PC-3 (cell line): ENCODE measurements around the gene CDCA8. TPM values are rescaled to one million over a fixed set of nuclear protein-coding genes. Genes with fewer than 3 reads are reported as not detected.

Experiments used
- ATAC-seq: fragments of 200-7000 bp; cut with Tn5 transposase; 2 replicates; pipeline ENCODE4 v1.9.1; 2020; ENCODE audit warnings: mild to moderate bottlenecking, moderate library complexity
- BruUV-seq: library from RNA; stranded (reverse); fragments of 400-500 nt; replicated peaks from 2 replicates; lab custom pipeline; 2021; lab: Mats Ljungman, UMichigan
- CTCF ChIA-PET: fragments of 300-600 bp; sonication (Branson Sonifier 250); formaldehyde crosslinking; loops from one replicate; lab custom pipeline; 2022; ENCODE audit warnings: antibody characterized with exemption; lab: Charles Lee
- POLR2A ChIA-PET: fragments of 300-600 bp; sonication (Branson Sonifier 250); formaldehyde crosslinking; loops from one replicate; lab custom pipeline; 2022; ENCODE audit warnings: antibody characterized with exemption; ENCODE audit not compliant: unreplicated experiment; lab: Charles Lee
- DNase-seq: peaks from one replicate; pipeline ENCODE4 v3.0.0-alpha.2; 2015
- H2AFZ ChIP-seq: fragments of 300-600 bp; sonication (generic); 2 replicates; pipeline ENCODE4 v1.6.0; 2016; ENCODE audit warnings: antibody characterized with exemption, low read length
- H3F3A ChIP-seq: fragments of 300-600 bp; sonication (generic); one replicate; pipeline ENCODE4 v1.6.0; 2017; ENCODE audit warnings: antibody characterized with exemption, low read length, control low read depth, mild to moderate bottlenecking; ENCODE audit not compliant: unreplicated experiment
- H3K27ac ChIP-seq: fragments of 300-600 bp; sonication (generic); 2 replicates; pipeline ENCODE4 v1.5.1; 2016; ENCODE audit warnings: mild to moderate bottlenecking, low read length
- H3K27me3 ChIP-seq: fragments of 300-600 bp; sonication (generic); 2 replicates; pipeline ENCODE4 v1.6.1; 2016; ENCODE audit warnings: low read length, mixed read lengths
- H3K36me3 ChIP-seq: fragments of 300-600 bp; sonication (generic); 2 replicates; pipeline ENCODE4 v1.6.1; 2016; ENCODE audit warnings: low read depth, mixed run types, low read length, mixed read lengths
- H3K4me1 ChIP-seq: fragments of 300-600 bp; sonication (generic); 2 replicates; pipeline ENCODE4 v1.5.1; 2016; ENCODE audit warnings: low read length; ENCODE audit not compliant: insufficient read depth
- H3K4me2 ChIP-seq: fragments of 300-600 bp; sonication (generic); 2 replicates; pipeline ENCODE4 v1.6.0; 2016; ENCODE audit warnings: low read length
- H3K4me3 ChIP-seq: fragments of 300-600 bp; sonication (generic); 2 replicates; pipeline ENCODE4 v1.5.1; 2016; ENCODE audit warnings: mild to moderate bottlenecking, low read length, mixed read lengths
- H3K79me2 ChIP-seq: fragments of 300-600 bp; sonication (generic); 2 replicates; pipeline ENCODE4 v1.6.1; 2017; ENCODE audit warnings: low read length, mixed read lengths
- H3K9ac ChIP-seq: fragments of 300-600 bp; sonication (generic); 2 replicates; pipeline ENCODE4 v1.6.0; 2016; ENCODE audit warnings: mild to moderate bottlenecking, low read length
- H3K9me2 ChIP-seq: fragments of 300-600 bp; sonication (generic); replicated peaks from 2 replicates; pipeline ENCODE4 v1.6.1; 2016; ENCODE audit warnings: mixed run types, low read length, mixed read lengths
- H3K9me3 ChIP-seq: fragments of 300-600 bp; sonication (generic); 2 replicates; pipeline ENCODE4 v1.6.1; 2016; ENCODE audit warnings: low read length, mixed read lengths
- H4K20me1 ChIP-seq: fragments of 300-600 bp; sonication (generic); 2 replicates; pipeline ENCODE4 v1.6.1; 2016; ENCODE audit warnings: low read length, mixed read lengths
- CTCF ChIP-seq: fragments of 300-600 bp; sonication (generic); conservative IDR thresholded peaks from 2 replicates; pipeline ENCODE4 v1.5.1; 2017; ENCODE audit warnings: antibody characterized with exemption, low read depth, mild to moderate bottlenecking, low read length
- EZH2 ChIP-seq: fragments of 300-600 bp; sonication (generic); IDR thresholded peaks from one replicate; pipeline ENCODE4 v1.6.1; 2017; ENCODE audit warnings: antibody characterized with exemption, mild to moderate bottlenecking, low read length; ENCODE audit not compliant: unreplicated experiment
- EZH2phosphoT487 ChIP-seq: fragments of 300-600 bp; sonication (generic); IDR thresholded peaks from 2 replicates; pipeline ENCODE4 v1.6.1; 2018; ENCODE audit warnings: mild to moderate bottlenecking, antibody characterized with exemption, low read length, borderline replicate concordance
- intact Hi-C: fragments of 100-400 bp; cut with micrococcal nuclease; formaldehyde crosslinking; loops from 2 replicates; pipeline ENCODE4 v1.9.0; 2023
- total RNA-seq: library from RNA; depleted of rRNA; stranded (reverse); fragments of >200 nt; gene quantifications from 2 replicates; pipeline ENCODE4 v1.2.3, GENCODE V29; 2014

Gene CDCA8
- total RNA-seq, 1 experiment from 2014 or later = 31.8 TPM

GRCh38 chr1:37752583-37753471 is 60.5 kb downstream of the CDCA8 start:
- ATAC-seq (peak; percentile 78), DNase-seq (peak; percentile 35)
- no peaks in the 10 kb centered on the region for H3K9me3 ChIP-seq
- intact Hi-C loops = no loop called here
- no peak overlapping the region for H3K9ac ChIP-seq
- H3K27ac ChIP-seq = no peak overlapping the region
- ChIA-PET POLR2A (no interaction called here), CTCF (no interaction called here)
- BruUV-seq = no TSS peak
- H2AFZ ChIP-seq = peak overlapping the region; percentile 64; the same call in 1 of the 2 replicates
- H4K20me1 ChIP-seq = no peaks in the 10 kb centered on the region
- peak overlapping the region; percentile 60 for H3K4me2 ChIP-seq
- no peaks in the 10 kb centered on the region for H3K27me3 ChIP-seq
- H3K9me2 ChIP-seq = no peaks in the 10 kb centered on the region
- no peak for TF ChIP-seq EZH2
- no peak for TF ChIP-seq CTCF
- no peak for TF ChIP-seq EZH2phosphoT487
- H3K36me3 ChIP-seq = no peaks in the 10 kb centered on the region
- no peaks in the 10 kb centered on the region for H3K79me2 ChIP-seq
- H3F3A ChIP-seq = no peaks in the 10 kb centered on the region
- peak overlapping the region; percentile 59 for H3K4me3 ChIP-seq
- H3K4me1 ChIP-seq = peaks cover 5% of the 10 kb centered on the region; the same call in 1 of the 2 replicates

GRCh38 chr1:37753473-37754321 is 61.4 kb downstream of the CDCA8 start:
- DNase-seq = no peak
- Histone ChIP-seq H3K9ac (no peak overlapping the region), H2AFZ (no peak overlapping the region), H3K36me3 (no peaks in the 10 kb centered on the region), H3K79me2 (no peaks in the 10 kb centered on the region), H3K4me1 (peaks cover 5% of the 10 kb centered on the region; the same call in 1 of the 2 replicates), H3K4me2 (peak overlapping the region; percentile 60), H3K9me2 (no peaks in the 10 kb centered on the region), H3F3A (no peaks in the 10 kb centered on the region), H3K9me3 (no peaks in the 10 kb centered on the region), H3K27me3 (no peaks in the 10 kb centered on the region), H4K20me1 (no peaks in the 10 kb centered on the region), H3K4me3 (peak overlapping the region; percentile 57; the same call in 1 of the 2 replicates), H3K27ac (no peak overlapping the region)
- POLR2A ChIA-PET = no interaction called here
- intact Hi-C loops = no loop called here
- ATAC-seq = no peak
- BruUV-seq = no TSS peak
- CTCF ChIA-PET = no interaction called here
- no peak for TF ChIP-seq CTCF
- TF ChIP-seq EZH2phosphoT487 = no peak
- TF ChIP-seq EZH2 = no peak
